ENCODE data around the gene PGLYRP3.

PGLYRP3 gene

DNA sequence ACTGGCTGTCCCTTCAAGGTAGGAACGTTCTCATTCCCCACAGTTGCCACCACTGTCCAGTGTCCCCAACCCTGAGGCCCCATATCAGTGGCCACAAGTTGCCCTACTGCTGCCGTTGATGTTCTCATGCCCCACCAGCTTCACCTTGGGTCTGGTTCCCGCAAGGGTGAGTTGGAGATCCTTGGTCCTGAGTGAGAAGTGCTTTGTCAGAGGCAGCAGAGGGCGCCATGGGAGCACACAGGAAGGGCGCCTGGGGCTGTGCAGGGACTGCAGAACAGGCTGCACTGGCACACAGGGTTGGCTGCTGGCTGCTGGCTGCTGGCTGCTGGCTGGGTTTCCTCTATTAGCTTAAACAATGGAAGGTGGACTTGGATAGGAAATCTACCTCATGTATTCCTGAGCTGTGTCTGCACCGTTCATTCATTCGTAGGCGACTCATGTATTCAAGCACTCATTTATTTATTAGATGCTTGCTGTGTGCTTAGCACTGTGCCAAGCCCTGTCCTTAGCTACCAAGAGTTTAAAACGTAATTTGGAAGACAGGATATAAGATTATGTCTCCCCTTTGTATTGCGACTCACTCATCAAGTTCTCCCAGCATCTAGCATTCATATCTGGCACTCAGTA, 42.8 kb upstream of the PGLYRP3 start:
- no peak for TF ChIP-seq CSRNP3 (CRISPR knock-in tag; IDR thresholded peaks at IDR 0.05)
- no peak for TF ChIP-seq PPARA (CRISPR knock-in tag; IDR thresholded peaks at IDR 0.05; ENCODE audit: borderline replicate concordance)
- no peak for TF ChIP-seq ZNF565 (CRISPR knock-in tag; conservative IDR thresholded peaks at IDR 0.05; ENCODE audit: low read depth)
- no peak for TF ChIP-seq RARB (CRISPR knock-in tag; IDR thresholded peaks at IDR 0.05)
- no peak for TF ChIP-seq OSR1 (CRISPR knock-in tag; IDR thresholded peaks at IDR 0.05)
- peak; percentile 85 for ATAC-seq

DNA sequence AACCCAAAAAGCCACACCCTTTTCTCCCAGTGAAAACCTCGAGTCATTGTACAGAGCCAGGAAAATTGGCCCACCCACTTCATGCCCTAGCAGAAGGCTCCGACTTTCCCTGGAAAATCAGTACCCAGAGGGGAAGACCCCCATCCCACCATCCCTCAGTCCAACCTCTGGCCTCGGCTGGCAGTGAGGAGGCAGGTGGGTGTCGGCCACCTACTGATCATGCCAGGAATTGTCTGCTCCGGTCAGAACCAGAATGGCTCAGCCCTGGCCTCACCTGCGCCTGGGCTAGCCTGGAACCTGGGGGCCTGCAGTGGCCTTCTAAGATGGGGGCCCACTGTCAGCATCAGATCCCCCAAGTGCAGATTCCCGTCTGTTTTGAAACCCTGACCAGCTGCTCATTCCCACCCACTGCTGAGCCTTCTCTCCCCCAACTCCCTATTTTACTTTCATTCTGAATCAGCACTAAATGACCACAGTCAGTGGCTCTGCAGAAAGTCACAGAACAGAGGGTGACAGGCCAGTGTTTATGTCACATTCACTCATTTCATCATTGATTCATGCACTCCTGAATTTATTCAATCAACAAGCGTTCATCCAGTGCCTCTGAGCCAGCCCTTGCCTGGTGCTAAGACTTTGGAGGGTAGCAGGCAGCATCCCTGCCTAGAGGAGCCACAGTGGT, 41.9 kb upstream of the PGLYRP3 start:
- no peak for TF ChIP-seq ARNTL (CRISPR knock-in tag; IDR thresholded peaks at IDR 0.05; ENCODE audit: borderline replicate concordance, low read depth)
- no peak for TF ChIP-seq CSRNP3 (CRISPR knock-in tag; IDR thresholded peaks at IDR 0.05)
- no peak for TF ChIP-seq SNAI2 (CRISPR knock-in tag; IDR thresholded peaks at IDR 0.05)
- TF ChIP-seq, protein P1, sequence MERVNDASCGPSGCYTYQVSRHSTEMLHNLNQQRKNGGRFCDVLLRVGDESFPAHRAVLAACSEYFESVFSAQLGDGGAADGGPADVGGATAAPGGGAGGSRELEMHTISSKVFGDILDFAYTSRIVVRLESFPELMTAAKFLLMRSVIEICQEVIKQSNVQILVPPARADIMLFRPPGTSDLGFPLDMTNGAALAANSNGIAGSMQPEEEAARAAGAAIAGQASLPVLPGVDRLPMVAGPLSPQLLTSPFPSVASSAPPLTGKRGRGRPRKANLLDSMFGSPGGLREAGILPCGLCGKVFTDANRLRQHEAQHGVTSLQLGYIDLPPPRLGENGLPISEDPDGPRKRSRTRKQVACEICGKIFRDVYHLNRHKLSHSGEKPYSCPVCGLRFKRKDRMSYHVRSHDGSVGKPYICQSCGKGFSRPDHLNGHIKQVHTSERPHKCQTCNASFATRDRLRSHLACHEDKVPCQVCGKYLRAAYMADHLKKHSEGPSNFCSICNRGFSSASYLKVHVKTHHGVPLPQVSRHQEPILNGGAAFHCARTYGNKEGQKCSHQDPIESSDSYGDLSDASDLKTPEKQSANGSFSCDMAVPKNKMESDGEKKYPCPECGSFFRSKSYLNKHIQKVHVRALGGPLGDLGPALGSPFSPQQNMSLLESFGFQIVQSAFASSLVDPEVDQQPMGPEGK (CRISPR knock-in tag; IDR thresholded peaks at IDR 0.05; ENCODE audit: borderline replicate concordance): no peak
- TF ChIP-seq ZNF70 (CRISPR knock-in tag; IDR thresholded peaks at IDR 0.05): no peak
- no peak for ATAC-seq

- TF ChIP-seq TOX (CRISPR knock-in tag; IDR thresholded peaks at IDR 0.05; ENCODE audit: borderline replicate concordance) (no peak), RARB (CRISPR knock-in tag; IDR thresholded peaks at IDR 0.05) (no peak), ESRRG (CRISPR knock-in tag; IDR thresholded peaks at IDR 0.05) (no peak), ZNF8 (CRISPR knock-in tag; IDR thresholded peaks at IDR 0.05) (no peak), CREB5 (CRISPR knock-in tag; IDR thresholded peaks at IDR 0.05; ENCODE audit: low read depth) (no peak), ZC3H10 (CRISPR knock-in tag; IDR thresholded peaks at IDR 0.05) (no peak), BACH2 (CRISPR knock-in tag; IDR thresholded peaks at IDR 0.05; ENCODE audit: borderline replicate concordance) (no peak), PPARA (CRISPR knock-in tag; IDR thresholded peaks at IDR 0.05; ENCODE audit: borderline replicate concordance) (no peak), GLIS3 (CRISPR knock-in tag; IDR thresholded peaks at IDR 0.05) (no peak), ZFP3 (CRISPR knock-in tag; IDR thresholded peaks at IDR 0.05) (no peak), POU6F1 (CRISPR knock-in tag; IDR thresholded peaks at IDR 0.05; ENCODE audit: borderline replicate concordance, low read depth) (no peak)
- peak; percentile 67 for ATAC-seq
Measured at GRCh38 chr1:153353226-153353947, 40.6 kb upstream of the PGLYRP3 start.

- ATAC-seq: peak; percentile 86
- TF ChIP-seq ZFP3 (CRISPR knock-in tag; IDR thresholded peaks at IDR 0.05): no peak
- TF ChIP-seq RARB (CRISPR knock-in tag; IDR thresholded peaks at IDR 0.05): no peak
- TF ChIP-seq ZNF8 (CRISPR knock-in tag; IDR thresholded peaks at IDR 0.05): no peak
- TF ChIP-seq TSHZ2 (CRISPR knock-in tag; IDR thresholded peaks at IDR 0.05): no peak
- no peak for TF ChIP-seq POU6F1 (CRISPR knock-in tag; IDR thresholded peaks at IDR 0.05; ENCODE audit: borderline replicate concordance, low read depth)
- no peak for TF ChIP-seq SNAI2 (CRISPR knock-in tag; IDR thresholded peaks at IDR 0.05)
- no peak for TF ChIP-seq CSDC2 (CRISPR knock-in tag; IDR thresholded peaks at IDR 0.05)
- no peak for TF ChIP-seq OSR1 (CRISPR knock-in tag; IDR thresholded peaks at IDR 0.05)
Measured at GRCh38 chr1:153352523-153352922, 39.8 kb upstream of the PGLYRP3 start.
